Vagina (tissue), 2 donors: ENCODE data around the gene CBFA2T3.

Source experiments
- POLR2A ChIP-seq, 2 donors: fragments of 450-650 bp; IDR thresholded peaks; one replicate each; pipeline ENCODE4 v1.6.1; 2017; ENCODE audit warnings: antibody characterized with exemption in 2 of 2, mild to moderate bottlenecking in 2 of 2, moderate library complexity in 2 of 2
- POLR2AphosphoS5 ChIP-seq, 2 donors: sonication (generic); formaldehyde crosslinking; IDR thresholded peaks; one replicate each; pipeline ENCODE4 v1.9.0; 2017; ENCODE audit warnings: antibody characterized with exemption in 2 of 2, mild to moderate bottlenecking in 2 of 2, low read depth in 1 of 2; ENCODE audit not compliant: insufficient read depth in 1 of 2
- TF ChIP-seq, protein P1 (sequence below), 3 experiments: fragments of 450-650 bp in 2 of 3; fragments of 200-600 bp in 1 of 3; sonication (generic) in 1 of 3; IDR thresholded peaks; one replicate each; pipeline ENCODE4 v1.5.1; 2017 to 2019; ENCODE audit warnings: antibody characterized with exemption in 3 of 3, mild to moderate bottlenecking in 2 of 3, moderate library complexity in 2 of 3

DNA sequence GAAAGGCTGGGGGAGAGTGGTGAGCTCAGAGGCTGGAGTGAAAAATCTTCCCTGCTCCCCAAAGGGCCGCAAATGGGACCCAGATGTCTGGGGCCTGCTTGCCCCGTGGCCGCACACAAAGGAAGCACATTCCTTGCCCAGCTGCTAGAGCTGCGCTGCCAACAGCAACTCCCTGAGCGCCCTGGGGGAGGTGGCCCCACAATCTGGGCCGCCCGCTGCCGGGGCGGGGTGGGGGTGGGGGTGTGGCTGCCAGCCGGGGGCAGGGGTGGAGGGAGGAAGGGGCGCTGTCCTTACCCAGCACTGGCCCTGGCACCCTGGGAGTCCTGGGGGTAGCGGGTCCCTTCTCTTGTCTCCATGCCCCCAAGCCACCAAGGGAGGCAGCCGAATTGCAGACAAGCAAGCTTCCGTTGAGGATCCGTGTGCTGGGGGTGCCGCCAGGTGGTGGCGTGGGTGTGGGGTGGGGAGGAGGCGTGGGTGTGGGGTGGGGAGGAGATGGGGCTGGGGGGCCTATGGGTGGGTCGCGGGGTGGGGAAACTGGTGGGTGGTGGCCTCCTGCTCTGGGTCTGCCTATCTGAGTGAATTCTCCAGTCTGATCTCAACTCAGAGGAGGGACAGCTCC is 62.1 kb downstream of the CBFA2T3 start:
- TF ChIP-seq, protein P1, sequence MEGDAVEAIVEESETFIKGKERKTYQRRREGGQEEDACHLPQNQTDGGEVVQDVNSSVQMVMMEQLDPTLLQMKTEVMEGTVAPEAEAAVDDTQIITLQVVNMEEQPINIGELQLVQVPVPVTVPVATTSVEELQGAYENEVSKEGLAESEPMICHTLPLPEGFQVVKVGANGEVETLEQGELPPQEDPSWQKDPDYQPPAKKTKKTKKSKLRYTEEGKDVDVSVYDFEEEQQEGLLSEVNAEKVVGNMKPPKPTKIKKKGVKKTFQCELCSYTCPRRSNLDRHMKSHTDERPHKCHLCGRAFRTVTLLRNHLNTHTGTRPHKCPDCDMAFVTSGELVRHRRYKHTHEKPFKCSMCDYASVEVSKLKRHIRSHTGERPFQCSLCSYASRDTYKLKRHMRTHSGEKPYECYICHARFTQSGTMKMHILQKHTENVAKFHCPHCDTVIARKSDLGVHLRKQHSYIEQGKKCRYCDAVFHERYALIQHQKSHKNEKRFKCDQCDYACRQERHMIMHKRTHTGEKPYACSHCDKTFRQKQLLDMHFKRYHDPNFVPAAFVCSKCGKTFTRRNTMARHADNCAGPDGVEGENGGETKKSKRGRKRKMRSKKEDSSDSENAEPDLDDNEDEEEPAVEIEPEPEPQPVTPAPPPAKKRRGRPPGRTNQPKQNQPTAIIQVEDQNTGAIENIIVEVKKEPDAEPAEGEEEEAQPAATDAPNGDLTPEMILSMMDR (IDR thresholded peaks at IDR 0.05): no peak
- TF ChIP-seq POLR2A (IDR thresholded peaks at IDR 0.05) (no peak), POLR2AphosphoS5 (IDR thresholded peaks at IDR 0.05; ENCODE audit: insufficient read depth in 1 of 2, low read depth in 1 of 2) (no peak)
